HepG2 (cell line): ENCODE results near the gene SLC13A3. TPM values are rescaled to one million over a fixed set of nuclear protein-coding genes. Genes with fewer than 3 reads are reported as not detected.

ENCODE experiments used
- ARNT2 ChIP-seq: sonication (generic); formaldehyde crosslinking; IDR thresholded peaks from 2 replicates; pipeline ENCODE4 v1.8.0; 2022; ENCODE audit warnings: mild to moderate bottlenecking, low read depth, missing genetic modification reagents, moderate library complexity
- BHLHE40 ChIP-seq: IDR thresholded peaks from 2 replicates; pipeline ENCODE4 v1.6.1; 2011; ENCODE audit warnings: low read length, improper control_type of control experiment
- CEBPB ChIP-seq: IDR thresholded peaks from 2 replicates; pipeline ENCODE4 v1.6.1; 2011; ENCODE audit warnings: low read depth, low read length, improper control_type of control experiment, borderline replicate concordance
- FOXO4 ChIP-seq: sonication (generic); formaldehyde crosslinking; conservative IDR thresholded peaks from 2 replicates; pipeline ENCODE4 v1.8.1; 2023; ENCODE audit warnings: missing genetic modification reagents
- JDP2 ChIP-seq: sonication (generic); formaldehyde crosslinking; IDR thresholded peaks from 2 replicates; pipeline ENCODE4 v1.8.1; 2022; ENCODE audit warnings: missing genetic modification reagents, borderline replicate concordance
- MYC ChIP-seq: sonication (generic); formaldehyde crosslinking; IDR thresholded peaks from 2 replicates; pipeline ENCODE4 v1.9.0; 2021; ENCODE audit warnings: missing genetic modification reagents, borderline replicate concordance
- NFE2 ChIP-seq: sonication (generic); formaldehyde crosslinking; IDR thresholded peaks from 2 replicates; pipeline ENCODE4 v1.4.0; 2020; ENCODE audit warnings: missing genetic modification reagents
- NRL ChIP-seq: sonication (generic); formaldehyde crosslinking; IDR thresholded peaks from 2 replicates; pipeline ENCODE4 v1.5.0; 2020; ENCODE audit warnings: missing genetic modification reagents, mild to moderate bottlenecking, moderate library complexity, borderline replicate concordance
- PAWR ChIP-seq: sonication (generic); formaldehyde crosslinking; IDR thresholded peaks from 2 replicates; pipeline ENCODE4 v1.4.0; 2020; ENCODE audit warnings: missing genetic modification reagents, mild to moderate bottlenecking, borderline replicate concordance
- SIX4 ChIP-seq: sonication (generic); formaldehyde crosslinking; IDR thresholded peaks from 2 replicates; pipeline ENCODE4 v1.4.0; 2020; ENCODE audit warnings: missing genetic modification reagents
- SNAI1 ChIP-seq: sonication (generic); formaldehyde crosslinking; IDR thresholded peaks from 2 replicates; pipeline ENCODE4 v1.5.0; 2020; ENCODE audit warnings: mild to moderate bottlenecking, missing genetic modification reagents, borderline replicate concordance
- TBX3 ChIP-seq: fragments of 450-650 bp; IDR thresholded peaks from 2 replicates; pipeline ENCODE4 v1.6.1; 2017; ENCODE audit warnings: antibody characterized with exemption, mild to moderate bottlenecking, inconsistent platforms, borderline replicate concordance
- U2AF2 ChIP-seq: fragments of 200-400 bp; formaldehyde crosslinking; IDR thresholded peaks from 2 replicates; pipeline ENCODE4 v1.6.1; 2017; ENCODE audit warnings: low read depth, mild to moderate bottlenecking, low read length
- ZBTB10 ChIP-seq: sonication (generic); formaldehyde crosslinking; IDR thresholded peaks from 2 replicates; pipeline ENCODE4 v1.4.0; 2020; ENCODE audit warnings: missing genetic modification reagents, borderline replicate concordance
- ZBTB43 ChIP-seq: sonication (generic); formaldehyde crosslinking; conservative IDR thresholded peaks from 2 replicates; pipeline ENCODE4 v1.4.0; 2020; ENCODE audit warnings: missing genetic modification reagents
- ZNF503 ChIP-seq: sonication (generic); formaldehyde crosslinking; IDR thresholded peaks from 2 replicates; pipeline ENCODE4 v1.4.0; 2020; ENCODE audit warnings: missing genetic modification reagents
- ZNF670 ChIP-seq: sonication (generic); formaldehyde crosslinking; IDR thresholded peaks from 2 replicates; pipeline ENCODE4 v1.8.0; 2022; ENCODE audit warnings: mild to moderate bottlenecking, missing genetic modification reagents, borderline replicate concordance
- ZNF770 ChIP-seq: sonication (generic); formaldehyde crosslinking; IDR thresholded peaks from 2 replicates; pipeline ENCODE4 v1.5.0; 2020; ENCODE audit warnings: mild to moderate bottlenecking, missing genetic modification reagents
- ZNF781 ChIP-seq: sonication (generic); formaldehyde crosslinking; IDR thresholded peaks from 2 replicates; pipeline ENCODE4 v1.5.1; 2020; ENCODE audit warnings: borderline replicate concordance, mild to moderate bottlenecking, missing genetic modification reagents; ENCODE audit errors: not compliant biosample characterization
- polyA plus RNA-seq, 8 experiments: library from polyadenylated mRNA; depleted of rRNA in 3 of 8; stranded (reverse) in 7 of 8; unstranded in 1 of 8; fragments of >200 nt; fragmentation: Illumina TruSeq in 4 of 8; extraction: Trizol in 4 of 8; gene quantifications; 2 replicates each; pipeline versions ENCODE4 v1.2.1 to v1.2.3, GENCODE V29; 2011 to 2016; ENCODE audit warnings: low read depth in 4 of 8, missing spikeins in 1 of 8, mixed read lengths in 1 of 8; ENCODE audit not compliant: insufficient read depth in 1 of 8
- total RNA-seq, 5 experiments: library from RNA; depleted of rRNA; stranded (reverse); fragments of >200 nt; fragmentation: Illumina TruSeq; extraction: Trizol; gene quantifications; 2 replicates each; pipeline ENCODE4 v1.2.3, GENCODE V29; 2016; ENCODE audit warnings: low read depth in 1 of 5

Gene SLC13A3
- total and polyA plus RNA-seq, 2 of the 13 experiments (the other 11 are each of a cell fraction or from before 2014, with no cell fraction given): 66.5 to 76.0 TPM

GRCh38 chr20:46631212-46631869 is 19.9 kb downstream of the SLC13A3 start (continued):
- no peak for TF ChIP-seq PAWR (CRISPR knock-in tag)
- TF ChIP-seq JDP2 (CRISPR knock-in tag): no peak
- no peak; the same call in 1 of the 2 replicates for TF ChIP-seq ZBTB10 (CRISPR knock-in tag)
- no peak for TF ChIP-seq U2AF2
- TF ChIP-seq ZNF503 (CRISPR knock-in tag): no peak; the same call in 1 of the 2 replicates
- peak; percentile 83 for TF ChIP-seq MYC (CRISPR knock-in tag)
- TF ChIP-seq NRL (CRISPR knock-in tag): no peak
- TF ChIP-seq ARNT2 (CRISPR knock-in tag): no peak
- no peak for TF ChIP-seq FOXO4 (CRISPR knock-in tag)
- TF ChIP-seq ZNF670: no peak
- TF ChIP-seq ZNF770 (CRISPR knock-in tag): no peak
- TF ChIP-seq ZBTB43 (CRISPR knock-in tag): peak; percentile 82
- no peak for TF ChIP-seq TBX3
- TF ChIP-seq NFE2 (CRISPR knock-in tag): no peak; the same call in 1 of the 2 replicates
- peak; percentile 22; the same call in 1 of the 2 replicates for TF ChIP-seq SIX4 (CRISPR knock-in tag)
- TF ChIP-seq BHLHE40: no peak
- TF ChIP-seq ZNF781 (CRISPR knock-in tag): no peak
- TF ChIP-seq SNAI1 (CRISPR knock-in tag): no peak
- peak; percentile 99 for TF ChIP-seq CEBPB
